Left cardiac atrium (tissue), 4 donors: ENCODE results near the gene INTS7. TPM values are rescaled to one million over a fixed set of nuclear protein-coding genes. Genes with fewer than 3 reads are reported as not detected.
"Not testable (repeated sequence)": the region's sequence is repeated elsewhere in the genome, so short reads cannot be mapped to it uniquely, and the experiment has no call there.

ENCODE experiments used
- ATAC-seq, 2 donors: fragments of 200-7000 bp; cut with Tn5 transposase; one replicate each; pipeline ENCODE4 v1.9.1; 2020; ENCODE audit warnings: mild to moderate bottlenecking in 2 of 2, moderate library complexity in 2 of 2
- DNase-seq: peaks from one replicate; pipeline ENCODE4 v3.0.0-alpha.2; 2020
- intact Hi-C, 2 donors: fragments of 100-400 bp; cut with DNase I; formaldehyde crosslinking; loops; one replicate each; pipeline versions ENCODE4 v1.14.1 to v1.15.1; 2022 to 2023
- total RNA-seq, 2 donors: library from RNA; stranded (reverse); fragmentation: NEBNext Ultra II Directional; extraction: Animal tissue kit (Norgen Biotek cat#: 25700); gene quantifications; one replicate each; pipeline ENCODE4 v1.2.1, GENCODE V29; 2021
- donor health status: DM: no; HTN: yes; CAD: no.
- donor health status: DM: no; HTN: yes; CAD: no; lungs with severe emphysema.
- donor health status: DM: yes; HTN: yes; CAD: no.
- donor health status: Dilated cardiomyopathy.

The INTS7 gene
- total RNA-seq, 2 donors from 2014 or later: 8.1 to 10.2 TPM

GRCh38 chr1:211947396-211948295 is 87.7 kb downstream of the INTS7 start:
- intact Hi-C loops: loop anchor here (5.0 to 10.0 kb wide), 3 partner anchors 133 to 253 kb away; no protein-coding TSS in a partner anchor
- DNase-seq (no peak), ATAC-seq (no peak)

GRCh38 chr1:211944733-211945500 is 90.4 kb downstream of the INTS7 start:
- DNase-seq (no peak), ATAC-seq (peak; percentile 90 to 92)
- intact Hi-C loops: loop anchor here (5.0 to 10.0 kb wide), 3 partner anchors 130 to 250 kb away; no protein-coding TSS in a partner anchor

- intact Hi-C loops: loop anchor here (10.0 kb wide), 2 partner anchors 128 to 248 kb away; no protein-coding TSS in a partner anchor
- ATAC-seq (no peak), DNase-seq (no peak)
Observed at GRCh38 chr1:211942583-211942982, 92.8 kb downstream of the INTS7 start.

GRCh38 chr1:211939876-211940468 is 95.4 kb downstream of the INTS7 start:
- intact Hi-C loops: loop anchor here (10.0 kb wide), 2 partner anchors 125 to 245 kb away; no protein-coding TSS in a partner anchor
- no peak for ATAC-seq

GRCh38 chr1:211938561-211938997 is 96.8 kb downstream of the INTS7 start:
- peak in 1 of 2 donors; percentile 61 for ATAC-seq
- DNase-seq: no peak
- intact Hi-C loops: no loop called here

More at GRCh38 chr1:211939876-211940468, 95.4 kb downstream of the INTS7 start:
- no peak for DNase-seq

- DNase-seq, ATAC-seq, intact Hi-C loops: not testable (repeated sequence)
Observed at GRCh38 chr1:211937422-211937821, 97.9 kb downstream of the INTS7 start.

GRCh38 chr1:211935448-211935970 is 99.8 kb downstream of the INTS7 start:
- ATAC-seq (no peak), DNase-seq (no peak)
- intact Hi-C loops: no loop called here

- ATAC-seq (no peak), DNase-seq (no peak)
- intact Hi-C loops: no loop called here
Observed at GRCh38 chr1:211933946-211934714, 101.2 kb downstream of the INTS7 start.

GRCh38 chr1:211932933-211933254 is 102.5 kb downstream of the INTS7 start:
- intact Hi-C loops: no loop called here
- DNase-seq (no peak), ATAC-seq (no peak)

GRCh38 chr1:211932231-211932932 is 103.0 kb downstream of the INTS7 start:
- intact Hi-C loops: no loop called here
- ATAC-seq: peak; percentile 85 to 88
- no peak for DNase-seq

- no peak for ATAC-seq
Observed at GRCh38 chr1:211929683-211930082, 105.7 kb downstream of the INTS7 start.

GRCh38 chr1:211928993-211929637 is 106.2 kb downstream of the INTS7 start:
- no peak for DNase-seq
- intact Hi-C loops: no loop called here
- no peak for ATAC-seq

More at GRCh38 chr1:211929683-211930082, 105.7 kb downstream of the INTS7 start:
- intact Hi-C loops: no loop called here
- no peak for DNase-seq

GRCh38 chr1:211928290-211928801 is 107.0 kb downstream of the INTS7 start:
- DNase-seq (no peak), ATAC-seq (no peak)
- intact Hi-C loops: no loop called here

- intact Hi-C loops: no loop called here
- ATAC-seq (peak; percentile 49 to 62), DNase-seq (no peak)
Observed at GRCh38 chr1:211925016-211925415, 110.3 kb downstream of the INTS7 start.

GRCh38 chr1:211924256-211924655 is 111.1 kb downstream of the INTS7 start:
- ATAC-seq: no peak
- intact Hi-C loops: loop anchor here in 1 of 2 donors (5.0 kb wide), 1 partner anchor 97 kb away; no protein-coding TSS in a partner anchor
- DNase-seq: no peak

- no peak for ATAC-seq
- no peak for DNase-seq
- intact Hi-C loops: loop anchor here in 1 of 2 donors (5.0 kb wide), 1 partner anchor 96 kb away; no protein-coding TSS in a partner anchor
Observed at GRCh38 chr1:211923095-211923494, 112.3 kb downstream of the INTS7 start.

- intact Hi-C loops: loop anchor here in 1 of 2 donors (5.0 kb wide), 1 partner anchor 94 kb away; no protein-coding TSS in a partner anchor
- DNase-seq: no peak
- no peak for ATAC-seq
Observed at GRCh38 chr1:211921579-211922095, 113.7 kb downstream of the INTS7 start.
